ENCODE measurements around the gene CDH13.

CDH13 gene

GRCh38 chr16:83393196-83393981, 766.6 kb downstream of the CDH13 start:
- no peak for DNase-seq

GRCh38 chr16:83397601-83398291, 771.0 kb downstream of the CDH13 start:
- no peak for DNase-seq

- DNase-seq = no peak
These were observed 773.5 kb downstream of the CDH13 start for GRCh38 chr16:83400234-83400633.

GRCh38 chr16:83402160-83402814, 775.5 kb downstream of the CDH13 start:
- DNase-seq = no peak

GRCh38 chr16:83402967-83403366, 776.2 kb downstream of the CDH13 start:
- no peak for DNase-seq

GRCh38 chr16:83403761-83404160, 777.0 kb downstream of the CDH13 start:
- no peak for DNase-seq

GRCh38 chr16:83404261-83404660, 777.5 kb downstream of the CDH13 start:
- DNase-seq = no peak

GRCh38 chr16:83407928-83408327, 781.2 kb downstream of the CDH13 start:
- no peak for DNase-seq

- no peak for DNase-seq
These were observed 782.6 kb downstream of the CDH13 start for GRCh38 chr16:83409347-83409746.

- DNase-seq = no peak
These were observed 791.8 kb downstream of the CDH13 start for GRCh38 chr16:83418565-83418964.

- no peak for DNase-seq
These were observed 793.5 kb downstream of the CDH13 start for GRCh38 chr16:83420206-83420760.

- no peak for DNase-seq
These were observed 806.4 kb downstream of the CDH13 start for GRCh38 chr16:83433201-83433600.

- no peak for DNase-seq
These were observed 810.3 kb downstream of the CDH13 start for GRCh38 chr16:83437036-83437435.

GRCh38 chr16:83438326-83438725, 811.6 kb downstream of the CDH13 start:
- no peak for DNase-seq

- DNase-seq = no peak
These were observed 812.6 kb downstream of the CDH13 start for GRCh38 chr16:83439412-83439811.

- no peak for DNase-seq
These were observed 814.7 kb downstream of the CDH13 start for GRCh38 chr16:83441517-83441916.

GRCh38 chr16:83443972-83444371, 817.2 kb downstream of the CDH13 start:
- no peak for DNase-seq

- DNase-seq = no peak
These were observed 820.8 kb downstream of the CDH13 start for GRCh38 chr16:83447560-83447959.

- DNase-seq = no peak
These were observed 823.1 kb downstream of the CDH13 start for GRCh38 chr16:83449861-83450260.

GRCh38 chr16:83453977-83454376, 827.2 kb downstream of the CDH13 start:
- DNase-seq = no peak

- DNase-seq = no peak
These were observed 828.9 kb downstream of the CDH13 start for GRCh38 chr16:83455716-83456115.

- DNase-seq = no peak
These were observed 830.2 kb downstream of the CDH13 start for GRCh38 chr16:83456934-83457333.

GRCh38 chr16:83458612-83459011, 831.8 kb downstream of the CDH13 start:
- no peak for DNase-seq

GRCh38 chr16:83464991-83465390, 838.2 kb downstream of the CDH13 start:
- no peak for DNase-seq
